Parathyroid adenoma (tissue), 2 donors: ENCODE data around the gene RUSF1.

ENCODE experiments used
- H2AFZ ChIP-seq: fragments of 300-600 bp; sonication (generic); one replicate; pipeline ENCODE4 v1.7.0; 2017; ENCODE audit warnings: antibody characterized with exemption, mild to moderate bottlenecking
- H3K27ac ChIP-seq: fragments of 300-600 bp; sonication (generic); one replicate; pipeline ENCODE4 v1.7.0; 2017
- H3K27me3 ChIP-seq: fragments of 300-600 bp; sonication (generic); one replicate; pipeline ENCODE4 v1.7.0; 2017; ENCODE audit warnings: low read length; ENCODE audit not compliant: control insufficient read depth, insufficient read depth
- H3K36me3 ChIP-seq: fragments of 300-600 bp; sonication (generic); one replicate; pipeline ENCODE4 v1.7.0; 2017; ENCODE audit warnings: low read length; ENCODE audit not compliant: control insufficient read depth, insufficient read depth
- H3K4me1 ChIP-seq: fragments of 300-600 bp; sonication (generic); one replicate; pipeline ENCODE4 v1.7.0; 2017; ENCODE audit warnings: control low read depth
- H3K4me2 ChIP-seq: fragments of 300-600 bp; sonication (generic); one replicate; pipeline ENCODE4 v1.7.0; 2017; ENCODE audit warnings: low read length
- H3K4me3 ChIP-seq: fragments of 300-600 bp; sonication (generic); one replicate; pipeline ENCODE4 v1.7.0; 2017; ENCODE audit warnings: low read depth, low read length
- H3K79me2 ChIP-seq: fragments of 300-600 bp; sonication (generic); one replicate; pipeline ENCODE4 v1.7.0; 2017; ENCODE audit warnings: control low read depth
- H3K9ac ChIP-seq: fragments of 300-600 bp; sonication (generic); one replicate; pipeline ENCODE4 v1.7.0; 2017; ENCODE audit warnings: mild to moderate bottlenecking
- H3K9me3 ChIP-seq: fragments of 300-600 bp; sonication (generic); one replicate; pipeline ENCODE4 v1.7.0; 2017; ENCODE audit warnings: low read length; ENCODE audit not compliant: control insufficient read depth
- CTCF ChIP-seq: fragments of 300-600 bp; sonication (generic); IDR thresholded peaks from one replicate; pipeline ENCODE4 v1.7.0; 2017; ENCODE audit warnings: antibody characterized with exemption, mild to moderate bottlenecking
- donor health status: primary hyperparathyroidism.

Gene RUSF1

GRCh38 chr16:31439519-31439918, 68.7 kb downstream of the RUSF1 start:
- Histone ChIP-seq H2AFZ (no peak overlapping the region), H3K4me1 (no peaks in the 10 kb centered on the region), H3K9ac (no peak overlapping the region), H3K27ac (no peak overlapping the region), H3K4me2 (no peak overlapping the region), H3K4me3 (no peak overlapping the region), H3K9me3 (no peaks in the 10 kb centered on the region), H3K27me3 (no peaks in the 10 kb centered on the region), H3K36me3 (no peaks in the 10 kb centered on the region), H3K79me2 (peaks cover 4% of the 10 kb centered on the region)
- TF ChIP-seq CTCF: no peak
